BJ (cell line): ENCODE data around the gene BICC1. TPM values are rescaled to one million over a fixed set of nuclear protein-coding genes. Genes with fewer than 3 reads are reported as not detected.
A peak's percentile ranks its signal among the peaks of the same experiment; 100 is the strongest.

Experiments used
- CTCF ChIA-PET: fragments of 350-600 bp; formaldehyde crosslinking; extraction: SDS; loops from one replicate; lab custom pipeline; 2021; ENCODE audit warnings: antibody characterized with exemption, inconsistent platforms; lab: Yijun Ruan, JAX
- POLR2A ChIA-PET: fragments of 300-600 bp; sonication (Branson Sonifier 250); formaldehyde crosslinking; extraction: SDS; loops from one replicate; lab custom pipeline; 2021; ENCODE audit warnings: antibody characterized with exemption; lab: Charles Lee
- DNase-seq: peaks from one replicate; pipeline ENCODE4 v3.0.0-alpha.2; 2011; ENCODE audit warnings: low read depth
- H3K27me3 ChIP-seq: 2 replicates; pipeline ENCODE4 v1.6.0; 2011; ENCODE audit warnings: low read length; ENCODE audit not compliant: control insufficient read depth, insufficient read depth
- H3K36me3 ChIP-seq: 2 replicates; pipeline ENCODE4 v1.5.1; 2011; ENCODE audit warnings: low read length; ENCODE audit not compliant: control insufficient read depth, insufficient read depth
- H3K4me3 ChIP-seq: 2 replicates; pipeline ENCODE4 v1.5.1; 2011; ENCODE audit warnings: low read depth, mild to moderate bottlenecking, control low read depth, low read length
- polyA plus RNA-seq: library from polyadenylated mRNA; depleted of rRNA; stranded (reverse); fragments of >200 nt; gene quantifications from 2 replicates; pipeline ENCODE4 v1.2.3, GENCODE V29; 2011
- TF ChIP-seq, protein P1 (sequence below): IDR thresholded peaks from 2 replicates; pipeline ENCODE4 v1.5.1; 2011; ENCODE audit warnings: low read depth, mild to moderate bottlenecking, control low read depth, inconsistent platforms, low read length, moderate library complexity; ENCODE audit not compliant: insufficient read depth

Gene BICC1
- polyA plus RNA-seq, 1 experiment, result 27.0 TPM

DNA sequence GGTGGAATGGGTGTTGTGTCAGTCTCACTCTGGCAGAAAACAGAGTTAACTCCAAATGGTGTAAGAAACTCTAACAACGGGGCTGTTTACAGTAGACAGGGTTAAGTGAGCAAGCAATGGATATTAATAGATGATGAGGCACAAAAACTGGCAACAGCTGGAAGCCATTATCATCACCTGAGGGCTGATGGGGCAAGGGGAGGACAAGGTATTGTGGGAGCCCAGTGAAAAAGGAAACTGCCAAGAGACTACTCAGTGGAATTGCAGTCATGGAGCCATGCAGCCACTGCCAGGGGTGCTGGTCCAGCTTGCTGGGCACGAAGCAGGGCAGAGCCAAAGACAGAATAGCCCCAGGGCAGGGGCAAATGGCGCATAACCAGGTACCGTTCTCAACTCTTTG lies 260.7 kb downstream of the BICC1 start:
- no peak overlapping the region for H3K4me3 ChIP-seq
- POLR2A ChIA-PET, result no interaction called here
- H3K36me3 ChIP-seq, result no peaks in the 10 kb centered on the region
- TF ChIP-seq, protein P1, sequence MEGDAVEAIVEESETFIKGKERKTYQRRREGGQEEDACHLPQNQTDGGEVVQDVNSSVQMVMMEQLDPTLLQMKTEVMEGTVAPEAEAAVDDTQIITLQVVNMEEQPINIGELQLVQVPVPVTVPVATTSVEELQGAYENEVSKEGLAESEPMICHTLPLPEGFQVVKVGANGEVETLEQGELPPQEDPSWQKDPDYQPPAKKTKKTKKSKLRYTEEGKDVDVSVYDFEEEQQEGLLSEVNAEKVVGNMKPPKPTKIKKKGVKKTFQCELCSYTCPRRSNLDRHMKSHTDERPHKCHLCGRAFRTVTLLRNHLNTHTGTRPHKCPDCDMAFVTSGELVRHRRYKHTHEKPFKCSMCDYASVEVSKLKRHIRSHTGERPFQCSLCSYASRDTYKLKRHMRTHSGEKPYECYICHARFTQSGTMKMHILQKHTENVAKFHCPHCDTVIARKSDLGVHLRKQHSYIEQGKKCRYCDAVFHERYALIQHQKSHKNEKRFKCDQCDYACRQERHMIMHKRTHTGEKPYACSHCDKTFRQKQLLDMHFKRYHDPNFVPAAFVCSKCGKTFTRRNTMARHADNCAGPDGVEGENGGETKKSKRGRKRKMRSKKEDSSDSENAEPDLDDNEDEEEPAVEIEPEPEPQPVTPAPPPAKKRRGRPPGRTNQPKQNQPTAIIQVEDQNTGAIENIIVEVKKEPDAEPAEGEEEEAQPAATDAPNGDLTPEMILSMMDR, result no peak
- no peak for DNase-seq
- H3K27me3 ChIP-seq, result no peaks in the 10 kb centered on the region
- CTCF ChIA-PET, result no interaction called here

DNA sequence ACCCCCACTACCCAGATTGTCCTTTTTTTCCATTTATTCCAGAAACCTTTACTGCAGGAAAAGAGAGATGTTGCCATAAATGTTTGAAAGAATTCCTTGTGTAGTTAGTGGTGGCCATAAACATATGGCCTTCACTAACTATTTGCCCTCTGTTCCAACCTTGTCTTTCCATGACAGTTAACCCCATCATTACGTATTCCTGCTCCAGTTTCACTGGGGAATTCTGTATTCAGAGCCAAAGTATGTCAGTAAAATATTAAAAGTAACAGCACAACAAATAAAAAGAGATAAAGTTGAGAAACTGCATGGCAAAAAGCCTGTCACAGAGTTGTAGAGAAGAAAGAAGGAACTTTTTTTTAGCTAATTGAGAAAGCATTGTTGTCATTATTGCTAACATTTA lies 261.3 kb downstream of the BICC1 start:
- ChIA-PET POLR2A (no interaction called here), CTCF (no interaction called here)

DNA sequence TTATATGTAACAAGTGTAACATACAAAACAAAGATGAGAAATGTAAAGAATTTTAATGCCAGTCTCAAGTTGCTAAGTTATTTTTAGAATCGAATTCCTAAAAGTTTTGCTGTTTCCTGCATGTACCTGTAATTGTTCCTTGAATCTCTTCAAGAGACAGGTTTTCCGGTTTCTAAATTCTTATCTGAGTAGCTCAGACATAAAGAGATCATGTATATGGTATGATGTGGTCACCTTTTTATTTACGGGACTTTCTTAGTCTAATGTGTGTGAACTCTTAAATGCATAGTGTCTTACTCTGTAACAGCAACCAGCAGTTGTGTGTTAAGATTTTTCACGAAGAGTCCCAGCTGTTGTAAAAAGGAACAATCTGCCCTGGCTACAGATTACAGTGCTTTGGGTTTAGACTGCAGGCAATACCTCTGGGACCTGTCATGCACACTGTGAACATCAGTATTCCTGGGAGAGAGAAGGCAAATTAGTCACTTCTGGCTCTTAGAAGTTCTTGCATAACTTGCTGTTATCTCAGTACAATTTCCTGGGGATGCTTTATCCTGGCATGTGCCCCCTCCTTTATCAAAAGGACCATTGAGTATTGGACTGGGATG lies 263.4 kb downstream of the BICC1 start:
- DNase-seq, result no peak
- Histone ChIP-seq H3K4me3 (no peak overlapping the region), H3K36me3 (no peaks in the 10 kb centered on the region), H3K27me3 (no peaks in the 10 kb centered on the region)
- ChIA-PET POLR2A (interaction anchor here (0.5 to 0.7 kb wide), 4 partner anchors 21 to 341 kb away, joined by 3 to 5 read pairs (median 3); no protein-coding TSS in a partner anchor), CTCF (interaction anchor here (0.6 to 1.5 kb wide), 5 partner anchors 10 to 361 kb away, joined by 3 to 6 read pairs (median 3); no protein-coding TSS in a partner anchor)
- TF ChIP-seq, protein P1, result no peak

More for the DNA sequence above, 261.3 kb downstream of the BICC1 start:
- Histone ChIP-seq H3K36me3 (no peaks in the 10 kb centered on the region), H3K4me3 (no peak overlapping the region), H3K27me3 (no peaks in the 10 kb centered on the region)
- DNase-seq, result peak; percentile 41
- TF ChIP-seq, protein P1, result no peak

DNA sequence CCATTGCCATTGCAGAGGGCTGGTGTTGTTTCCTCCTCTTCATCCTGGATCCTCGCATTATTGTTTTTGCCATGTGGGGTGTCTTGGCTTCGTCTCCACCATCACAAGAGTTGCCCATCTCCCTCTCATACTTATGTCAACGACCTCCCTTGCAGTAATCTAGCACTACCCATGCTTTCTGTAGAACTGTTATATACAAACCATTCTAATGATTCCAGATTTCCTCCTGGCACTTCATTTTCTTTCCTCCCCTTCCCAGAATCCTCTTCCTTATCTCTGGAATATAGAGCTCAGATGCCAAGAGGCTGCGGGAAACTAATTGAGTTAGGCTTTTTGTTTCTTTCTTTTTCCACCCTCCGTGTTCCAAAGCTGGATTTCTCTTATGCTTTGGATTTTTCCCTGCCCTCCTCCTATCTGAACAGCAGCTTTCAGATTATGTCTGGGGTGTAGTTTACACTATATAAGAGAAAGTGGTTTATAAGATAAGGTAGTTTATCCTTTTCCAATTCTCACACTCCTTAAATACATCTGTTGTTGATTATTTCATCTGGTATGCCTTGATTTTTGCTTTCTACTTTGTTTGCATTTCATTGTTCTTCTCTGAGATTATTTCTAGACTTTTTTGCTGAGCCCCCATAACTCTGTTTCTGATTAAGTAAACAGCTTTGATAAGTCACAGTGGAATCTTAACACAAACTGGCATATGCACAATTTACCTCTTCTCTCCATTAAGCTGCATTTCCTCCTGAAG lies 264.1 kb downstream of the BICC1 start:
- H3K36me3 ChIP-seq, result no peaks in the 10 kb centered on the region
- H3K27me3 ChIP-seq, result no peaks in the 10 kb centered on the region
- no peak for DNase-seq
- ChIA-PET POLR2A (interaction anchor here (0.5 to 0.6 kb wide), 2 partner anchors 301 to 342 kb away, joined by 3 read pairs; no protein-coding TSS in a partner anchor), CTCF (interaction anchor here (0.9 to 1.4 kb wide), 3 partner anchors 10 to 57 kb away, joined by 3 read pairs; no protein-coding TSS in a partner anchor)
- no peak overlapping the region for H3K4me3 ChIP-seq
- TF ChIP-seq, protein P1, result no peak

DNA sequence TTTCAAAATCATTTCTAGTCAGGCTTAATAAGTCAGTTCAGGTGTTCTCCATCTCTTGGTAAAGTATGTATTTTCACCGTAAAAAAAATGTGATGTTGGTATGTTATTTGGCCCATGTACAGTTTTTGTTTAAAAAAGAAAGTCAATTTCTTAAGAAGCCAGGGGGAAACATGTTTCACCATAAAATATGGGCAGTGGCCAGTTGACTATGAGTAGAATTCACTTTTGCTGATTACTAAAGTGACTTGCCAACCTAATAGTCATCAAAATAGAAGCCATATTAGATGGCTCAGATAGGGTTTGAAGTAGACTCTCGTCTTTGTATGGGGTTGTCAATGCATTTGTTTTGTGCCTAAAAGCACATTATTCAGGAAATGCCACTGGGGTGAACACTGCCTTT lies 266.3 kb downstream of the BICC1 start:
- ChIA-PET CTCF (no interaction called here), POLR2A (no interaction called here)

More for the DNA sequence above, 266.3 kb downstream of the BICC1 start:
- Histone ChIP-seq H3K27me3 (no peaks in the 10 kb centered on the region), H3K4me3 (no peak overlapping the region), H3K36me3 (no peaks in the 10 kb centered on the region)
- no peak for DNase-seq
- TF ChIP-seq, protein P1, result no peak
